Measurements from ENCODE around the gene PEX14. TPM values are rescaled to one million over a fixed set of nuclear protein-coding genes. Genes with fewer than 3 reads are reported as not detected.

PEX14 gene
- total RNA-seq, 1 donor from 2014 or later, result 9.2 TPM

- no peak for DNase-seq
Observed at GRCh38 chr1:10650556-10651388, 176.0 kb downstream of the PEX14 start.

GRCh38 chr1:10651389-10651766, 176.6 kb downstream of the PEX14 start:
- no peak for DNase-seq

GRCh38 chr1:10651793-10652192, 177.0 kb downstream of the PEX14 start:
- DNase-seq, result no peak

GRCh38 chr1:10652626-10653025, 177.9 kb downstream of the PEX14 start:
- no peak for DNase-seq

GRCh38 chr1:10653370-10654125, 178.8 kb downstream of the PEX14 start:
- DNase-seq, result no peak

GRCh38 chr1:10655002-10655401, 180.3 kb downstream of the PEX14 start:
- DNase-seq, result no peak

GRCh38 chr1:10656431-10656830, 181.7 kb downstream of the PEX14 start:
- DNase-seq, result no peak

- no peak for DNase-seq
Observed at GRCh38 chr1:10657088-10657847, 182.5 kb downstream of the PEX14 start.

GRCh38 chr1:10658396-10659066, 183.8 kb downstream of the PEX14 start:
- DNase-seq, result no peak

GRCh38 chr1:10659218-10659617, 184.5 kb downstream of the PEX14 start:
- DNase-seq, result no peak

- DNase-seq, result no peak
Observed at GRCh38 chr1:10659646-10660540, 185.1 kb downstream of the PEX14 start.

- no peak for DNase-seq
Observed at GRCh38 chr1:10661453-10661852, 186.7 kb downstream of the PEX14 start.

- no peak for DNase-seq
Observed at GRCh38 chr1:10662090-10662688, 187.4 kb downstream of the PEX14 start.

GRCh38 chr1:10662824-10663677, 188.3 kb downstream of the PEX14 start:
- no peak for DNase-seq

GRCh38 chr1:10663678-10664035, 188.9 kb downstream of the PEX14 start:
- DNase-seq, result no peak

GRCh38 chr1:10664251-10664650, 189.5 kb downstream of the PEX14 start:
- DNase-seq, result no peak

GRCh38 chr1:10665226-10665625, 190.5 kb downstream of the PEX14 start:
- no peak for DNase-seq

GRCh38 chr1:10665930-10666850, 191.4 kb downstream of the PEX14 start:
- no peak for DNase-seq
